K562 (cell line): Measurements from ENCODE around the gene TRIP12. TPM values are rescaled to one million over a fixed set of nuclear protein-coding genes. Genes with fewer than 3 reads are reported as not detected.

Experiments
- ATAC-seq: fragments of 200-7000 bp; cut with Tn5 transposase; 3 replicates; pipeline ENCODE4 v1.9.1; 2020; ENCODE audit warnings: moderate library complexity
- BruUV-seq: library from RNA; stranded (reverse); fragments of 400-500 nt; replicated peaks from 2 replicates; lab custom pipeline; 2021; lab: Mats Ljungman, UMichigan
- CTCF ChIA-PET: fragments of 300-600 bp; formaldehyde crosslinking; extraction: SDS; loops from one replicate; lab custom pipeline; 2021; ENCODE audit warnings: low intra/inter-chr PET ratio; lab: Yijun Ruan, JAX
- POLR2A ChIA-PET: fragments of 300-600, 350-650 bp; sonication (Branson Sonifier 250); formaldehyde crosslinking; extraction: SDS; loops from one replicate; lab custom pipeline; 2021; ENCODE audit warnings: antibody characterized with exemption, inconsistent platforms; lab: Yijun Ruan, JAX
- DNase-seq, 4 experiments: peaks; one replicate each; pipeline versions ENCODE4 v3.0.0 to v3.0.0-alpha.2; 2011 to 2018; ENCODE audit warnings: low spot score in 3 of 4, mixed read lengths in 3 of 4; ENCODE audit errors: extremely low read depth in 1 of 4
- FAIRE-seq: peaks from 2 replicates; lab custom pipeline; 2011; peaks lifted over from hg19 to GRCh38; lab: Jason Lieb, UNC
- H2AFZ ChIP-seq: 2 replicates; pipeline ENCODE4 v1.6.0; 2011; ENCODE audit warnings: low read depth, low read length, control low read depth, inconsistent platforms
- H3K27ac ChIP-seq: fragments of 200-600 bp; 3 replicates; pipeline ENCODE4 v1.8.0; 2011; ENCODE audit warnings: low read depth, mild to moderate bottlenecking, control low read depth, inconsistent platforms, low read length, moderate library complexity, mixed read lengths; ENCODE audit errors: extremely low read depth
- H3K27me3 ChIP-seq, 2 experiments: fragments of 300-600 bp in 1 of 2; 2 replicates in 1 of 2; 3 replicates in 1 of 2; pipeline versions ENCODE4 v1.6.0 to v1.8.0; 2011; ENCODE audit warnings: inconsistent platforms in 2 of 2, low read length in 2 of 2, mild to moderate bottlenecking in 1 of 2, mixed read lengths in 1 of 2, moderate library complexity in 1 of 2; ENCODE audit not compliant: control insufficient read depth in 2 of 2, insufficient read depth in 2 of 2
- H3K36me3 ChIP-seq: fragments of 300-600 bp; 3 replicates; pipeline ENCODE4 v1.8.0; 2011; ENCODE audit warnings: mild to moderate bottlenecking, low read length, inconsistent platforms; ENCODE audit not compliant: control insufficient read depth, insufficient read depth
- H3K4me1 ChIP-seq, 2 experiments: fragments of 200-600 bp in 1 of 2; replicated peaks in 1 of 2; 2 replicates in 1 of 2; 3 replicates in 1 of 2; pipeline versions ENCODE4 v1.5.1 to v1.8.0; 2011; ENCODE audit warnings: inconsistent platforms in 2 of 2, low read length in 2 of 2, mild to moderate bottlenecking in 1 of 2, mixed read lengths in 1 of 2, moderate library complexity in 1 of 2; ENCODE audit not compliant: control insufficient read depth in 2 of 2, insufficient read depth in 2 of 2
- H3K4me2 ChIP-seq: 2 replicates; pipeline ENCODE4 v1.6.1; 2011; ENCODE audit warnings: low read length, control low read depth, inconsistent platforms, mixed read lengths; ENCODE audit not compliant: insufficient read depth
- H3K4me3 ChIP-seq: fragments of 200-600 bp; sonication (generic), shearing (Covaris generic); 2 replicates; pipeline ENCODE4 v1.5.1; 2016; ENCODE audit warnings: control low read depth, inconsistent platforms
- H3K79me2 ChIP-seq: fragments of 200-600 bp; 3 replicates; pipeline ENCODE4 v1.8.0; 2011; ENCODE audit warnings: low read length, inconsistent platforms; ENCODE audit not compliant: control insufficient read depth, insufficient read depth
- H3K9ac ChIP-seq, 2 experiments: 2 replicates each; pipeline versions ENCODE4 v1.6.0 to v1.6.1; 2011; ENCODE audit warnings: low read depth in 2 of 2, low read length in 2 of 2, control low read depth in 1 of 2, inconsistent platforms in 1 of 2, mild to moderate bottlenecking in 1 of 2, mixed read lengths in 1 of 2; ENCODE audit not compliant: insufficient read depth in 1 of 2
- H3K9me1 ChIP-seq: one replicate; pipeline ENCODE4 v1.6.0; 2011; ENCODE audit warnings: inconsistent platforms, mild to moderate bottlenecking, low read length, moderate library complexity; ENCODE audit not compliant: control insufficient read depth, insufficient read depth
- H3K9me3 ChIP-seq: replicated peaks from 2 replicates; pipeline ENCODE4 v1.5.1; 2011; ENCODE audit warnings: low read depth, low read length, inconsistent platforms; ENCODE audit not compliant: control insufficient read depth, insufficient read depth
- H4K20me1 ChIP-seq: replicated peaks from 2 replicates; pipeline ENCODE4 v1.6.1; 2011; ENCODE audit warnings: low read length, inconsistent platforms, mixed read lengths; ENCODE audit not compliant: control insufficient read depth, insufficient read depth
- CEBPZ ChIP-seq: fragments of 150-350 bp; IDR thresholded peaks from 2 replicates; pipeline ENCODE4 v1.6.1; 2014; ENCODE audit warnings: low read depth, mild to moderate bottlenecking, low read length, borderline replicate concordance
- DNMT1 ChIP-seq: fragments of 450-650 bp; IDR thresholded peaks from 2 replicates; pipeline ENCODE4 v1.6.1; 2016; ENCODE audit warnings: antibody characterized with exemption, mild to moderate bottlenecking
- HMG20B ChIP-seq: fragments of 250-450 bp; sonication (Bioruptor Pico); IDR thresholded peaks from 2 replicates; pipeline ENCODE4 v1.5.0; 2021; ENCODE audit warnings: mild to moderate bottlenecking
- KAT7 ChIP-seq: sonication (generic); formaldehyde crosslinking; IDR thresholded peaks from 2 replicates; pipeline ENCODE4 v1.8.0; 2022; ENCODE audit warnings: missing genetic modification reagents, mild to moderate bottlenecking, borderline replicate concordance
- WGBS: fragments of 100-300 bp; shearing (Covaris generic); methylation state at CpG from one replicate; pipeline ENCODE4 v1.1.6; 2016; ENCODE audit warnings: low coverage, mixed read lengths; ENCODE audit not compliant: insufficient coverage; ENCODE audit errors: missing lambda C conversion rate; 5-methylcytosine and 5-hydroxymethylcytosine counted together
- in situ Hi-C: fragments of 300-500 bp; cut with MboI; formaldehyde crosslinking; loops from 4 replicates; pipeline ENCODE4 v1.15.0; 2018; ENCODE audit warnings: inconsistent platforms, mixed read lengths
- intact Hi-C: fragments of 100-400 bp; cut with micrococcal nuclease; formaldehyde crosslinking; loops from 2 replicates; pipeline ENCODE4 v1.14.2; 2022
- polyA plus RNA-seq, 8 experiments: library from polyadenylated mRNA; depleted of rRNA in 4 of 8; stranded (reverse) in 5 of 8; unstranded in 3 of 8; fragments of >200 nt; fragmentation: Nextera tagmentation in 2 of 8; fragmentation: Illumina TruSeq in 1 of 8; extraction: Ambion mirVana in 2 of 8; extraction: Trizol in 1 of 8; gene quantifications; 2 replicates each; pipeline versions ENCODE4 v1.2.1 to v1.2.3, GENCODE V29; 2011 to 2014; ENCODE audit warnings: inconsistent platforms in 1 of 8, missing spikeins in 1 of 8
- total RNA-seq, 7 experiments: library from RNA; depleted of rRNA in 6 of 7; stranded (reverse); fragments of >200 nt in 6 of 7; fragmentation: Illumina TruSeq in 2 of 7; extraction: Trizol in 2 of 7; gene quantifications; 2 replicates each; pipeline versions ENCODE4 v1.2.1 to v1.2.3, GENCODE V29; 2011 to 2021; ENCODE audit warnings: low replicate concordance in 1 of 7
- TF ChIP-seq, protein P1 (sequence below), 3 experiments: fragments of 200-800 bp in 1 of 3; sonication (Bioruptor generic) in 1 of 3; sonication (generic) in 1 of 3; formaldehyde crosslinking in 1 of 3; IDR thresholded peaks; 2 replicates each; pipeline versions ENCODE4 v1.6.1 to v1.8.0; 2016 to 2022; ENCODE audit warnings: mild to moderate bottlenecking in 2 of 3, missing compliant biosample characterization in 2 of 3, missing genetic modification characterization in 2 of 3, missing genetic modification reagents in 1 of 3

TRIP12 gene
- total and polyA plus RNA-seq, 9 of the 15 experiments (the other 6 are each of a cell fraction or from before 2014, with no cell fraction given), result 15.2 to 131 (median 80.1) TPM

GRCh38 chr2:229752970-229753729 lies 168.7 kb downstream of the TRIP12 start:
- no peaks in the 10 kb centered on the region for H3K79me2 ChIP-seq
- ChIA-PET POLR2A (interaction anchor here (1.2 kb wide), 1 partner anchor 42 kb away, joined by 3 read pairs; no protein-coding TSS in a partner anchor), CTCF (no interaction called here)
- no TSS peak for BruUV-seq
- H3K4me1 ChIP-seq, result no peaks in the 10 kb centered on the region; a peak in 2 of 5 replicates
- 15% methylated on average over 11 of the region's 11 CpGs for WGBS
- in situ Hi-C loops (no loop called here), intact Hi-C loops (no loop called here)
- no peak for FAIRE-seq
- H2AFZ ChIP-seq, result peak overlapping the region; percentile 47; the same call in 1 of the 2 replicates
- ATAC-seq, result 0 out of 3 replicates have a peak, but pooled peaks have one; percentile 37
- no peak for DNase-seq
- TF ChIP-seq KAT7 (no peak), HMG20B (CRISPR knock-in tag) (no peak), CEBPZ (no peak), DNMT1 (no peak)
- TF ChIP-seq, protein P1, sequence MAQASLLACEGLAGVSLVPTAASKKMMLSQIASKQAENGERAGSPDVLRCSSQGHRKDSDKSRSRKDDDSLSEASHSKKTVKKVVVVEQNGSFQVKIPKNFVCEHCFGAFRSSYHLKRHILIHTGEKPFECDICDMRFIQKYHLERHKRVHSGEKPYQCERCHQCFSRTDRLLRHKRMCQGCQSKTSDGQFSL (CRISPR knock-in tag; IDR thresholded peaks at IDR 0.05), result no peak
- TF ChIP-seq, protein P1 (tag; IDR thresholded peaks at IDR 0.05), result no peak
- H3K4me3 ChIP-seq, result no peak overlapping the region
- no peaks in the 10 kb centered on the region for H3K9me1 ChIP-seq
- H3K4me2 ChIP-seq, result no peak overlapping the region; the same call in 1 of the 2 replicates
- no peaks in the 10 kb centered on the region for H3K9me3 ChIP-seq
- H3K27ac ChIP-seq, result no peak overlapping the region
- H3K27me3 ChIP-seq, result no peaks in the 10 kb centered on the region
- no peaks in the 10 kb centered on the region for H3K36me3 ChIP-seq
- H4K20me1 ChIP-seq, result no peaks in the 10 kb centered on the region
- H3K9ac ChIP-seq, result no peak overlapping the region
